A549 (cell line): ENCODE measurements around the gene FKBP7. TPM values are rescaled to one million over a fixed set of nuclear protein-coding genes. Genes with fewer than 3 reads are reported as not detected.

ENCODE experiments used
- ATAC-seq, 2 experiments: fragments of 200-7000 bp in 1 of 2; fragments of >200 bp in 1 of 2; cut with Nextera tagmentation in 1 of 2; cut with Tn5 transposase in 1 of 2; 3 replicates each; pipeline versions ENCODE4 v1.8.0 to v1.9.1; 2018 to 2020; ENCODE audit warnings: mild to moderate bottlenecking in 1 of 2, moderate library complexity in 1 of 2
- CTCF ChIA-PET: fragments of 300-600 bp; sonication (Branson Sonifier 250); formaldehyde crosslinking; extraction: SDS; loops from one replicate; lab custom pipeline; 2021; ENCODE audit warnings: antibody characterized with exemption, inconsistent platforms; lab: Yijun Ruan, JAX
- POLR2A ChIA-PET: fragments of 350-600 bp; formaldehyde crosslinking; extraction: SDS; loops from one replicate; lab custom pipeline; 2021; ENCODE audit warnings: antibody characterized with exemption, inconsistent platforms; lab: Yijun Ruan, JAX
- DNase-seq, 2 experiments: peaks; one replicate each; pipeline versions ENCODE4 v3.0.0 to v3.0.0-alpha.2; 2011 to 2016; ENCODE audit warnings: low read depth in 1 of 2, low spot score in 1 of 2
- FAIRE-seq: peaks from 2 replicates; lab custom pipeline; 2011; peaks lifted over from hg19 to GRCh38; lab: Jason Lieb, UNC
- H3K27ac ChIP-seq, 2 experiments: fragments of >200 bp; sonication (Bioruptor Twin); formaldehyde crosslinking; 3 replicates each; pipeline ENCODE4 v1.5.1; 2016 to 2017
- H3K4me1 ChIP-seq: fragments of >200 bp; sonication (Bioruptor Twin); formaldehyde crosslinking; 3 replicates; pipeline ENCODE4 v1.6.1; 2016
- H3K4me2 ChIP-seq: fragments of >200 bp; sonication (Bioruptor Twin); formaldehyde crosslinking; 3 replicates; pipeline ENCODE4 v1.6.1; 2016
- H3K4me3 ChIP-seq: fragments of >200 bp; sonication (Bioruptor Twin); formaldehyde crosslinking; 3 replicates; pipeline ENCODE4 v1.5.1; 2016
- H3K9me3 ChIP-seq: fragments of >200 bp; sonication (Bioruptor Twin); formaldehyde crosslinking; 3 replicates; pipeline ENCODE4 v1.6.1; 2016
- CHD2 ChIP-seq: fragments of 150-350 bp; IDR thresholded peaks from 2 replicates; pipeline ENCODE4 v1.6.1; 2014; ENCODE audit warnings: low read length; ENCODE audit not compliant: partially characterized antibody
- EHF ChIP-seq: fragments of 250-450 bp; sonication (Bioruptor Pico); IDR thresholded peaks from 2 replicates; pipeline ENCODE4 v1.5.0; 2020; ENCODE audit warnings: mild to moderate bottlenecking
- ESRRA ChIP-seq: fragments of 150-350 bp; IDR thresholded peaks from 2 replicates; pipeline ENCODE4 v1.6.1; 2014; ENCODE audit warnings: mild to moderate bottlenecking, low read length, borderline replicate concordance
- FOSB ChIP-seq: fragments of 250-450 bp; sonication (Bioruptor Pico); IDR thresholded peaks from 2 replicates; pipeline ENCODE4 v1.5.0; 2020; ENCODE audit warnings: mild to moderate bottlenecking, moderate library complexity
- HDAC2 ChIP-seq: fragments of 200-600 bp; sonication (generic); IDR thresholded peaks from 2 replicates; pipeline ENCODE4 v1.6.1; 2016
- HEYL ChIP-seq: fragments of 250-450 bp; sonication (Bioruptor Pico); IDR thresholded peaks from 2 replicates; pipeline ENCODE4 v1.8.0; 2021; ENCODE audit warnings: mild to moderate bottlenecking, moderate library complexity
- KDM5A ChIP-seq: fragments of 200-600 bp; sonication (generic); IDR thresholded peaks from 2 replicates; pipeline ENCODE4 v1.6.1; 2016; ENCODE audit warnings: antibody characterized with exemption, mild to moderate bottlenecking
- NFE2L2 ChIP-seq: fragments of 150-350 bp; conservative IDR thresholded peaks from 2 replicates; pipeline ENCODE4 v1.6.1; 2014; ENCODE audit warnings: low read length
- POLR2A ChIP-seq: IDR thresholded peaks from 2 replicates; pipeline ENCODE4 v1.6.1; 2012; ENCODE audit warnings: mild to moderate bottlenecking, low read length
- POLR2AphosphoS2 ChIP-seq: conservative IDR thresholded peaks from 2 replicates; pipeline ENCODE4 v1.6.1; 2012; ENCODE audit warnings: low read length, improper control_type of control experiment, inconsistent platforms
- RAD21 ChIP-seq, 2 experiments: fragments of >200 bp in 1 of 2; sonication (Bioruptor Twin) in 1 of 2; formaldehyde crosslinking in 1 of 2; IDR thresholded peaks in 1 of 2; conservative IDR thresholded peaks in 1 of 2; 2 replicates in 1 of 2; 3 replicates in 1 of 2; pipeline ENCODE4 v1.6.1; 2012 to 2018; ENCODE audit warnings: inconsistent platforms in 1 of 2
- RARB ChIP-seq: fragments of 250-450 bp; sonication (Bioruptor Pico); IDR thresholded peaks from 2 replicates; pipeline ENCODE4 v1.8.0; 2021; ENCODE audit warnings: mild to moderate bottlenecking, moderate library complexity
- SMC3 ChIP-seq: fragments of >200 bp; sonication (Bioruptor Twin); formaldehyde crosslinking; IDR thresholded peaks from 3 replicates; pipeline ENCODE4 v1.6.1; 2018; ENCODE audit warnings: inconsistent platforms
- SREBF2 ChIP-seq: fragments of 450-650 bp; IDR thresholded peaks from 2 replicates; pipeline ENCODE4 v1.6.1; 2014; ENCODE audit warnings: mild to moderate bottlenecking, moderate library complexity
- TFCP2L1 ChIP-seq: fragments of 250-450 bp; sonication (Bioruptor Pico); IDR thresholded peaks from 2 replicates; pipeline ENCODE4 v1.5.0; 2021; ENCODE audit warnings: mild to moderate bottlenecking
- ZFP36 ChIP-seq: fragments of 450-650 bp; IDR thresholded peaks from 2 replicates; pipeline ENCODE4 v1.6.1; 2014; ENCODE audit warnings: borderline replicate concordance; ENCODE audit not compliant: partially characterized antibody
- ZNF302 ChIP-seq: fragments of 250-450 bp; sonication (Bioruptor Pico); IDR thresholded peaks from 2 replicates; pipeline ENCODE4 v1.9.0; 2021; ENCODE audit warnings: inconsistent platforms, mild to moderate bottlenecking, moderate library complexity
- ZSCAN20 ChIP-seq: fragments of 250-450 bp; sonication (Bioruptor Pico); IDR thresholded peaks from 2 replicates; pipeline ENCODE4 v1.8.0; 2022; ENCODE audit warnings: mild to moderate bottlenecking, moderate library complexity
- WGBS: methylation state at CpG from one replicate; pipeline ENCODE4 v1.1.6; 2017; ENCODE audit errors: missing lambda C conversion rate; 5-methylcytosine and 5-hydroxymethylcytosine counted together
- polyA plus RNA-seq, 4 experiments: library from polyadenylated mRNA; depleted of rRNA in 3 of 4; stranded (reverse); fragments of >200 nt; fragmentation: RNase III in 1 of 4; extraction: RNeasy Plus Mini Kit Qiagen cat#74134 plus additional on column Dnase treatment in 1 of 4; gene quantifications; 2 replicates in 3 of 4; 3 replicates in 1 of 4; pipeline ENCODE4 v1.2.3, GENCODE V29; 2011 to 2017
- TF ChIP-seq, protein P1 (sequence below): fragments of >200 bp; sonication (Bioruptor Twin); formaldehyde crosslinking; IDR thresholded peaks from 3 replicates; pipeline ENCODE4 v1.5.1; 2016
- TF ChIP-seq, protein P2 (sequence below): fragments of 250-450 bp; sonication (Bioruptor Pico); IDR thresholded peaks from 2 replicates; pipeline ENCODE4 v1.5.0; 2020; ENCODE audit warnings: low read depth, mild to moderate bottlenecking, moderate library complexity
- TF ChIP-seq, protein P3 (sequence below): IDR thresholded peaks from 2 replicates; pipeline ENCODE4 v1.6.1; 2012; ENCODE audit warnings: low read depth, borderline replicate concordance
- TF ChIP-seq, protein P4 (sequence below): fragments of 150-350 bp; IDR thresholded peaks from 2 replicates; pipeline ENCODE4 v1.6.1; 2014; ENCODE audit warnings: low read depth, mild to moderate bottlenecking, low read length

FKBP7 gene
- polyA plus RNA-seq, 2 of the 4 experiments (the other 2 are of a cell fraction), result 15.2 to 23.7 TPM

DNA sequence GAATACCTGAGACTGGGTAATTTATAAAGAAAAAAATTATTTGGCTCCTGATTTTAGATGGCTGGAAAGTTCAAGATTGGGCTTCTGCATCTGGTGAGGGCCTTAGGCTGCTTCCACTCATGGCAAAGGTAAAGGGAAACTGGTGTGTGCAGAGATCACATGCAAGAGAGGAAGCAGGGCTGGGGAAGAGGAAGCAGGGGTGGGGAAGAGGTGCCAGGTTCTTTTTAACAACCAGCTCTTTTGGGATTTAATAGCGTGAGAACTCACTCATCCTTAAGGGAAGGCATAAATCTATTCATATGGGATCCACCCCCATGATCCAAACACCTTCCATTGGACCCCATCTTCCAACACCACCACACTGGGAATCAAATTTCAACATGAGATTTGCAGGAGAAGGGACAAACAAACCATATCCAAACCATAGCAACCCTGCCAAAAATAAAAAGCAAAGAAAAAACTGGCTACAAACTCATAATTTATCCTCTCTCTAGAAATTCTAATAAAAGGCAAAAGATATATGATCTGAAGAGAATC is 57.9 kb downstream of the FKBP7 start:
- FAIRE-seq, result no peak
- TF ChIP-seq ZNF302 (CRISPR knock-in tag), result no peak
- no peak for TF ChIP-seq ESRRA
- TF ChIP-seq POLR2A, result no peak
- Histone ChIP-seq H3K27ac (no peak overlapping the region), H3K4me1 (peaks cover 8% of the 10 kb centered on the region), H3K4me2 (no peak overlapping the region), H3K9me3 (no peaks in the 10 kb centered on the region), H3K4me3 (no peak overlapping the region)
- no peak for DNase-seq
- ChIA-PET POLR2A (no interaction called here), CTCF (interaction anchor here (2.6 to 5.1 kb wide), 3 partner anchors 8 to 309 kb away, joined by 11 to 43 read pairs (median 16); partner anchors contain the start of gene RBM45)
- ATAC-seq, result no peak
- 68% methylated on average over 1 of the region's 1 CpG for WGBS

DNA sequence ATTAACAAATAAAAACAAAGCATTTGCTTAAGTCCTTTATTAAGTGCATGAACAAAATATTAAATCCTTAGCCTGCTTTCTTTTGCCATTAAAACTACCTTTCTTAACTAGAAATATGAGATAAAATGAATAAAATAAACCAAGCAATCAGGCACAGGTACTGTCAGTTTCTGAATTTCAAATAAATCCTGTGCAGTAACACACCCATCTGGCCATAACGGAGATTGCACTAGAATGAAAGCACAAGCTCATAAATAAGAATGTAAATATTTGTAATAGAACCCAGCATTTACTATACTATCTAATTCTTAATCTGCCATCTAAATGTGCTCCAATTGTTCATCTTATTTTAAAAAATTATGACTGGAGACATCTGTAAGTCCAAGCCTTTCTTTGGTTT is 59.3 kb downstream of the FKBP7 start:
- TF ChIP-seq FOSB (no peak), ZNF302 (CRISPR knock-in tag) (no peak), HEYL (CRISPR knock-in tag) (no peak), HDAC2 (no peak), TFCP2L1 (CRISPR knock-in tag) (no peak), SREBF2 (no peak), ZSCAN20 (CRISPR knock-in tag) (no peak), RAD21 (conservative IDR thresholded peaks at IDR 0.05 in 1 of 2, IDR thresholded peaks at IDR 0.05 in 1 of 2) (peak; percentile 51 to 56; a peak in 4 of 5 replicates), RARB (CRISPR knock-in tag) (no peak), EHF (CRISPR knock-in tag) (no peak), KDM5A (no peak), NFE2L2 (no peak), ZFP36 (no peak), SMC3 (peak; percentile 18; the same call in 1 of the 3 replicates), POLR2AphosphoS2 (no peak), CHD2 (no peak)
- TF ChIP-seq, protein P1, sequence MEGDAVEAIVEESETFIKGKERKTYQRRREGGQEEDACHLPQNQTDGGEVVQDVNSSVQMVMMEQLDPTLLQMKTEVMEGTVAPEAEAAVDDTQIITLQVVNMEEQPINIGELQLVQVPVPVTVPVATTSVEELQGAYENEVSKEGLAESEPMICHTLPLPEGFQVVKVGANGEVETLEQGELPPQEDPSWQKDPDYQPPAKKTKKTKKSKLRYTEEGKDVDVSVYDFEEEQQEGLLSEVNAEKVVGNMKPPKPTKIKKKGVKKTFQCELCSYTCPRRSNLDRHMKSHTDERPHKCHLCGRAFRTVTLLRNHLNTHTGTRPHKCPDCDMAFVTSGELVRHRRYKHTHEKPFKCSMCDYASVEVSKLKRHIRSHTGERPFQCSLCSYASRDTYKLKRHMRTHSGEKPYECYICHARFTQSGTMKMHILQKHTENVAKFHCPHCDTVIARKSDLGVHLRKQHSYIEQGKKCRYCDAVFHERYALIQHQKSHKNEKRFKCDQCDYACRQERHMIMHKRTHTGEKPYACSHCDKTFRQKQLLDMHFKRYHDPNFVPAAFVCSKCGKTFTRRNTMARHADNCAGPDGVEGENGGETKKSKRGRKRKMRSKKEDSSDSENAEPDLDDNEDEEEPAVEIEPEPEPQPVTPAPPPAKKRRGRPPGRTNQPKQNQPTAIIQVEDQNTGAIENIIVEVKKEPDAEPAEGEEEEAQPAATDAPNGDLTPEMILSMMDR, result peak; percentile 44; the same call in 2 of the 3 replicates
- TF ChIP-seq, protein P2, sequence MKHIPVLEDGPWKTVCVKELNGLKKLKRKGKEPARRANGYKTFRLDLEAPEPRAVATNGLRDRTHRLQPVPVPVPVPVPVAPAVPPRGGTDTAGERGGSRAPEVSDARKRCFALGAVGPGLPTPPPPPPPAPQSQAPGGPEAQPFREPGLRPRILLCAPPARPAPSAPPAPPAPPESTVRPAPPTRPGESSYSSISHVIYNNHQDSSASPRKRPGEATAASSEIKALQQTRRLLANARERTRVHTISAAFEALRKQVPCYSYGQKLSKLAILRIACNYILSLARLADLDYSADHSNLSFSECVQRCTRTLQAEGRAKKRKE (CRISPR knock-in tag), result no peak
- TF ChIP-seq, protein P3, sequence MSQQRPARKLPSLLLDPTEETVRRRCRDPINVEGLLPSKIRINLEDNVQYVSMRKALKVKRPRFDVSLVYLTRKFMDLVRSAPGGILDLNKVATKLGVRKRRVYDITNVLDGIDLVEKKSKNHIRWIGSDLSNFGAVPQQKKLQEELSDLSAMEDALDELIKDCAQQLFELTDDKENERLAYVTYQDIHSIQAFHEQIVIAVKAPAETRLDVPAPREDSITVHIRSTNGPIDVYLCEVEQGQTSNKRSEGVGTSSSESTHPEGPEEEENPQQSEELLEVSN, result no peak
- TF ChIP-seq, protein P4, sequence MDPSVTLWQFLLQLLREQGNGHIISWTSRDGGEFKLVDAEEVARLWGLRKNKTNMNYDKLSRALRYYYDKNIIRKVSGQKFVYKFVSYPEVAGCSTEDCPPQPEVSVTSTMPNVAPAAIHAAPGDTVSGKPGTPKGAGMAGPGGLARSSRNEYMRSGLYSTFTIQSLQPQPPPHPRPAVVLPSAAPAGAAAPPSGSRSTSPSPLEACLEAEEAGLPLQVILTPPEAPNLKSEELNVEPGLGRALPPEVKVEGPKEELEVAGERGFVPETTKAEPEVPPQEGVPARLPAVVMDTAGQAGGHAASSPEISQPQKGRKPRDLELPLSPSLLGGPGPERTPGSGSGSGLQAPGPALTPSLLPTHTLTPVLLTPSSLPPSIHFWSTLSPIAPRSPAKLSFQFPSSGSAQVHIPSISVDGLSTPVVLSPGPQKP, result no peak
- Histone ChIP-seq H3K4me2 (no peak overlapping the region), H3K4me1 (peaks cover 14% of the 10 kb centered on the region), H3K4me3 (no peak overlapping the region), H3K27ac (no peak overlapping the region), H3K9me3 (no peaks in the 10 kb centered on the region)
- no peak for ATAC-seq
- WGBS, result 16% methylated on average over 1 of the region's 1 CpG
- no peak for FAIRE-seq
- POLR2A ChIA-PET, result interaction anchor here (2.0 kb wide), 1 partner anchor 32 kb away, joined by 16 read pairs; the partner anchor contains the start of genes PJVK and PRKRA
- peak in 1 of 2 experiments; percentile 22 for DNase-seq
- CTCF ChIA-PET, result interaction anchor here (0.6 to 5.1 kb wide), 21 partner anchors 8 to 1075 kb away, joined by 3 to 43 read pairs (median 4); partner anchors contain the start of genes PJVK, PRKRA and RBM45
